ENCODE data around the gene SUFU.
A peak's percentile ranks its signal among the peaks of the same experiment; 100 is the strongest.
"Not testable (repeated sequence)": the region's sequence is repeated elsewhere in the genome, so short reads cannot be mapped to it uniquely, and the experiment has no call there.

SUFU gene

DNA sequence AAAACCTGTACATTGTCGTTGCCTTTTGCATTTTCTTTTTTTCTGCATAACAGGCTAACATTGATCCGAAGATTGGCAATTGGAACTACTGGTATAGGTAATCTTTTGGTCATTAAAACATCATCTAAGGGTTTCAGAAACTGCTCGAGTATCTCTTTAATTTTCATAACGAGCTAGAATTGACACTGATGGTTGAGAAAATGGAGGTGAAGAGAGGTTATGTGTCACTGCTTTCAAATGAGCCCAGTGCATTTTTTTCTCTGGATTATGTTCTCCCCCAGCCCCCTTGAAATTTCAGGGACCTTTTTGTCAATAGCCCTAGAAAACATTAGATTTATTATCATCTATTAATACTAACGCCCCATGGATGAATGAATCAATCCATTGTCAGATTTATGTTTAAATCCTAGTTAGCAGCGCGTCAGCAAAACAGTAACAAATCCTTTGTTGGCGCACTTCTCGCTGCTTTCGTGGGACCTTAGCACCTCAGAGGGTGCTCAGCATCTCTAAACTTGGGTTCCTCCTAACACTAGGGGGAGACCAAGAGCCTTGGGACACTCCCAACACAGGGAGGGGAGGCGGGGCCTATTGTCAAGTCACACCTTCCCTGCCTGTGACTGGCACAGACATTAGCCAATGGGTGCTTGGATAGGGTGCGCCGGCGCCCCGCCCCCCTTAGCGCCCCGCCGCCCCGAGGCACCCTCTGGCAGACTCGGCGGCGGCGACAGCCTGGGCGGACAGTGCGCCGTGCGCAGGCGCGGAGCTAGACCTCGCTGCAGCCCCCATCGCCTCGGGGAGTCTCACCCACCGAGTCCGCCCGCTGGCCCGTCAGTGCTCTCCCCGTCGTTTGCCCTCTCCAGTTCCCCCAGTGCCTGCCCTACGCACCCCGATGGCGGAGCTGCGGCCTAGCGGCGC lies at the start of gene SUFU:
SUFU (plus strand) TSS at position 709 of the 915 bp plus-strand sequence; CDS start at position 890, 181 bp downstream.
- peak; percentile 86 for DNase-seq

DNA sequence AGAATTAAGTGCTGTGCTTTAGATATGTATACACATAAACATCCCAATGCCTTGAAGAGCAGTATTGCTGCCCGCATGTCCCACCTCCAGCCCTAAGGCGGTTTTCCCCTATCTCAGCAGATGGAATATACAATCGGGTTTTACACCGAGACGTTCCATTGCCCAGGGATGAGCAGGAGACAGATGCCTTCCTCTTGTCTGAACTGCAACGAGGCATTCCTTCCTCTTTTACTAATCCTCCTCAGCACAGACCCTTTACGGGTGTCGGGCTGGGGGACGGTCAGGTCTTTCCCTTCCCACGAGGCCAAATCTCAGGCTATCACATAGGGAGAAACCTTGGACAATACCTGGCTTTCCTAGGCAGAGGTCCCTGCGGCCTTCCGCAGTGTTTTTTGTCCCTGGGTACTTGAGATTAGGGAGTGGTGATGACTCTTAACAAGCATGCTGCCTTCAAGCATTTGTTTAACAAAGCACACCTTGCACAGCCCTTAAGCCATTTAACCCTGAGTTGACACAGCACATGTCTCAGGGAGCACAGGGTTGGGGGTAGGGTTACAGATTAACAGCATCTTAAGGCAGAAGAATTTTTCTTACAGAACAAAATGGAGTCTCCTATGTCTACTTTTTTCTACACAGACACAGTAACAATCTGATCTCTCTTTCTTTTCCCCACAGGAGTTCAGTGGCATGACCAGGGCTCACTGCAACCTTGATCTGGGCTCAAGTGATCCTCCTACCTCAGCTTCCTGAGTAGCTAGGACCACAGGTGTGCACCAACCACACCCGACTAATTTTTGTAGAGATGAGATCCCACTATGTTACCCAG lies 48.9 kb upstream of the SUFU start:
- DNase-seq = not testable (repeated sequence)

DNA sequence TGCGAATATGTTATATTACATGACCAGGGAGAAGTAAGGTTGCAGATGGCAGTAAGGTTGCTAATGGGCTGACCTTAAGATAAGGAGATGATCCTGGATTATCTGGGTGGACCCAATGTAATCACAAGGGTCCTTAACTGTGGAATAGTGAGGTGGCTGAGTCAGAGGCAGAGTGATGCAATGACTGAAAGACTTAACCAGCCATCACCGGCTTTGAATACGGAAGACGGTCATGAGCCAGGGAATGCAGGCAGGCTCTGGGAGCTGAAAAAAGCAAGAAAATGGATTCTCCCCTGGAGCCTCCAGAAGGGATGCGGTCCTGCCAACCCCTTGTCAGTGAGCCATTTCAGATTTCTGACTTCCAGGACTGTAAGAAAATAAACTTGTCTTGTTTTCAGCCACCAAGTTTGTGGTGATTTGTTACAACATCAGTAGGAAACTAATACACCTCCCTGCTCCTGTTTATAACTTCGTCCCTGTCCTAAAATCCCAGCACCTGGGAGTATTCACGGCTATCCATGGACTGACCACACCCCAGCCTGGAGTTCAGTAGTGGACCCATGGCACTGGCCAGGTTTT lies 47.8 kb upstream of the SUFU start:
- DNase-seq = no peak

DNA sequence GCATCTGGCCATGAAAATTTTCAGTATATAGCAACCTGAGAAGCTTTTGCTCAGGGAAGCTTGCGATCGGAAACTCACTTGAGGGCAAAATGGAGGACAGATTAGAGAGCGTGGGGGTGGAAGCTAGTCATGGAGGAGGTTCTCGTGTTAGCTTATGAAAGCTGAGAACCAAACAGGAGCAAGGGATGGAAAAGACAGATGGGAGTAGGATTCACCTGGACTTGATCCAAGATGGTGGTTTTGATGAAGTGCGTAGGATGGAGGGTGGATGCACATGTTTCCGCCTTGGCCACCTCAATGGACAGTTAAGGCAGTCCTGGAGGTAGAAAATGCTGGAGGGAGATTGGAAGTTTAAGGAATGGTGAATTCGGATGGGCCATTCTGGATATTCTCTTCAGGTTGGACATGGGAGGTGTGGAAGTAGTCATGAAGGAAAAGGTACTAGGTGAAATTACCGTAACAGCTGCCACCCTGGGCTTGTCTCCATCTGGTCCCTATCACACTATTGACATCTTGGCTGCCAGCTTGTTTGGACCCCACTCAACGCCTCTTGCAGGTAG lies 46.1 kb upstream of the SUFU start:
- DNase-seq = no peak

DNA sequence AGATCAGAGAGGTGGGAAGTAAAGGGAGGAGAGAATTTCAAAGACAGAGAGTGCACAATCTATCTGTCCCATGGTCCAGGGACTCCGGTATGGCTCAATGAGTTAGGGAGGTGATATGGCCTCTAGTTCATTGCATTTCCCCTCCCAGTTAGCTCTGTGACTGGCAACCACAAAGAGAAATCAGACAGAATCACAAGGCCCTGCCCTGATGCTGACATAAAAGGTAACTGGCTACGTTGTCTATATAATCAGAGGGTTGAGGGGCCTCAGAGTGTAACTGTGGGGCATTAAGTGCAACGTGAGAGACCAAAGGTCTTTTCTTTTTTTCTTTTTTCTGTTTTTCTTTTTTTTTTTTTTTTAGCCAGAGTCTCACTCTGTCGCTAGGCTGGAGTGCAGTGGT lies 45.1 kb upstream of the SUFU start:
- no peak for DNase-seq

DNA sequence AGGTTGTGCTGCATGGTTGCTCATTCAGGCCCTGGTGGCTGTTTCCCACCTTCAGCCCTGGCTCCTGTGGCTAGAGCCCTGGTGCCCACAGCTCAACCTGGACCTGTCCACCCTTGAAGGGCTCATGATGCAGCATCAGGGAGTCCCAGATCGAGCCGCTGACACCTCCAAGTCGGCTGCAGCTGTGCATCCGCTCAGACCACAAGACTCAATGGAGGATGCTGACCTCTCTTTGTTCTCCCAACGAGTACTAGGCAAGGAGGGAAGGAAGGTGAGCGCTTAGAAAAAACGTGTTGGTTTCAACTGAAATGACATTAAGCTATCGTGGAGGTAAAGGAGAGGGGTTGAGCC lies 43.0 kb upstream of the SUFU start:
- no peak for DNase-seq

DNA sequence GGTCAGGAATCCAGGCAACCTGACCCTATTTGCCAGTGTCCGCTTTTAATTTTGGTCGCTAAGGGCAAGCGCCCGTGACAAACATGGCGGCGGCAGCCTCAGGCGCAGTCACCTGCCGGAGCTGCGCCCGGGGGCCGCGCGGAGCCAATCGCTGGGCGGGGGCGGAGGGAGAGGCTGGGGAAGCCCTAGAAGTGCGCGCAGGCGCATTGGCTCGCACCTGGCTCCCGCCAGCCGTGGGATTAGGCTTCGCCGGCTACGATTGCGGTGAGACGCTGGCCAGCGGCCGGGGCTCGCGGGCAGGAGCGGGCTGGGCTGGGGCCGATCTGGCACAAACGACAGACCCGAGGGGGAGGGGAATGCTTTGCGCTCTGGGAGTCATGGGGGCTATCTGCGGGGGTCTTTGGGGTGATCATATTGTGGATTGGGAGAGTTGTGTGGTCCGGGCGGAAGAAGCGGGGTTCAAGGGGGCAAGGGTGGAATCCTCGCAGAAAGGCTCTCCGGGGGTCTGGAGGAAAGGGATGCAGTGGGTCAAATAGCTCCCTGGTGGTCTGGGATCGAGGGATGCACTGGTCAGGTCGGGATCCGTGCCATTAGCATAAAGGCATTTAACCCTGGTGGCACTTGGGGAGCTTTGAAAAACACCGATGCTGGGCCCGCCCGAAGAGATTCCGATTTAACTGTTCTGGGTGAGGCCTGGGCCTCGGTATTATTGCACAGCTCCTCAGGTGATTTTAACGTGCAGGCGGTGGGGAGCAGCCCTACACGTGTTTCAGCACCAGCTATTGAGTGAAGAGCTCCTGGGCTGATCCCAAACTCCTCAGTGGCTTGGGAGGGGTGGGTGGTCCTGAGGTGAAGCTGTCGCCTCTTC lies 42.4 kb upstream of the SUFU start:
- DNase-seq = peak; percentile 86

DNA sequence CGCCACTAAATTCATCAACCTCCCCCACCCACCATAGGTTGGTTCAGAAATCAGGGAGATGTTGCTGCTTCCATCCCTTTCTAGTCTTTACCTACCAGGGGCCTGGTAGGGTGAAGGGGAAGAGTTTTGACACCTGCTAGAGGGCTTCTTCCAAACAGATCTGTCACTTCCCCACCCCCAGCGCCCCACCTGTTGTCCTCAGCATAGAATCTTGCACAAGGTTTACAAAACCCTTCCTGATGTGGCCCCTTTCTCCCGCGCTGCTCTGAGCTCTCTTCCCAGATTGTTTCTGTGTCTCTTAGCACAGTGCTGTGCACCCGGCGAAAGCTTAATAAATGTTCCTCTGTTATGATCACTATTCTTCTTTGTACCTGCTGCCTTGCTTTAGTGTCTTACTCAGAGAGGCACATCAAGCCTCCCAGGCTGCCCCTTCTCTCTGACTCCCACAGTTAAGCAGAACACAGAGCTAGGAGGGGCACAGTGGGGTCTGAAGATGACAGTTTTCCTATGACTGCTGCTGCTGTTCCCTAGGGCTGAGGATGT lies 41.2 kb upstream of the SUFU start:
- DNase-seq = no peak

DNA sequence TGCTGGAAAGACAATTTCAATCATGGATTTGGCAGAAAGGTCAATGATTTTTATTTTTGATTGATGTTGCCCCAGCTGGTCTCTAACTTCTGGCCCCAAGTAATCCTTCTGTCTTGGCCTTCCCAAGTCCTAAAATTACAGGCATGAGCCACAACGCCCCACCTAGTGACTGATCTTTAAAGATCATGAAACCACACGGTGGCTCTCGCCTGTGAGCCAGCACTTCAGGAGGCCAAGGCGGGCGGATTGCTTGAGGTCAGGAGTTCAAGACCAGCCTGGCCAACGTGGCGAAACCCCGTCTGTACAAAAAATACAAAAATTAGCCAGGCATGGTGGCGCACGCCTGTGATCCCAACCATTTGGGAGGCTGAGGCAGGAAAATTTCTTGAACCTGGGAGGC lies 39.8 kb upstream of the SUFU start:
- no peak for DNase-seq

DNA sequence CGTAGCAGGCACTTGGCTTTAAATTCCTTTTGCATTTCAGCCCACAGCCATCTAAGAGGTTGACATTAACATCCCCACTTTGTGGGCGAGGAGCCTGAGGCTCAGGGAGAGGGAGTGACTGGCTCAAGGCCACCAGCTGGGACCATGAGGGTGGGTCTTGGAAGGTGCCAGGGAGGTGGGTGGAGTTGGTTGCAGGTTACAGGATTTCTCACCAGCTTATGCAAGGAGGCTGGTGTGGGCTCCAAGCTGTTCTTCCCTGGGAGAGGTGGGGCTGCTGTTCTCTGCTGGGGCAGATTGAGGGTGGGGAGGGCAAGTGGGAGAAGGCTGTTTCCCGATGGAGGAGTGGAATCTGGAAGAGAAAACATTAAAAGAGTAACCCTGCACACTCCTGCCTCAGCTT lies 38.3 kb upstream of the SUFU start:
- no peak for DNase-seq

DNA sequence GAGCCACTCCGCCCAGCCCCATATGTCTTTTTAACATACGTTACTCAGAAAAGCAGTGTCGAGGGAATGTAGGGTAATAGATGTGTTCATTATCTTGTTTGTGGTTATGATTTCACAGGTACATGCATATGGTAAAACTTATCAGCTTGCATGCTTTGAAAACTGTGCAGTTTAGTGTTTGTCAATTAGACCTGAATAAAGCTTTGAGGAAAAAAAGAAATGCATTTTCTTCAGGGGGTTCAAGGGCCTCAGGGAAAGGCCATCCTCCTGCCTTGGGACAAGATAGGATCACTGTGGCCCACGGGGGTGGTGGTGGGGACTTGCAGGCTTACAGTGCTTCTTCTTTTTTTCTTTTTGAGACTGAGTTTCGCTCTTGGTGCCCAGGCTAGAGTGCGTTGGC lies 36.5 kb upstream of the SUFU start:
- DNase-seq = no peak

DNA sequence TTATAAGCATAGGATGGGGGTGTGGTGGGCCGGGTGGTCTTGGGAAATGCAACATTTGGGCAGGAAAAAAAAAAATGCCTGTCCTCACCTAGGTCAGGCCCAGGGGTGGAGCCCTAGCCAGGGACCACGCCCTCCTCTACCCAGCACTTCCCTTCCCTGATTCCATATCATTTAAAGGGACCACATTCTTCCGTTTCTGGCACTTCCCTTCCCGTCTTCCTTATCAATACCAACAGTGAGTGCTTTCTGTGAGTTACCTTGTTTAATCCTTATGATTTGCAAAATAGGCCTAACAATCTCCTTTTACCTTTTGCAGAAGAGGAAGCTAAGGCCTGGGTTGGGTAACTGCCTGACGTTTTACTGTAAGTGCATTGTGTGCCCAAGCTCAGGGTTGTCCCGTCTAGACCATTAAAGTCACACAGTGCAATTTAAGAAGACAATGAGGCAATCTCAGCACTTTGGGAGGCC lies 35.8 kb upstream of the SUFU start:
- DNase-seq = no peak

DNA sequence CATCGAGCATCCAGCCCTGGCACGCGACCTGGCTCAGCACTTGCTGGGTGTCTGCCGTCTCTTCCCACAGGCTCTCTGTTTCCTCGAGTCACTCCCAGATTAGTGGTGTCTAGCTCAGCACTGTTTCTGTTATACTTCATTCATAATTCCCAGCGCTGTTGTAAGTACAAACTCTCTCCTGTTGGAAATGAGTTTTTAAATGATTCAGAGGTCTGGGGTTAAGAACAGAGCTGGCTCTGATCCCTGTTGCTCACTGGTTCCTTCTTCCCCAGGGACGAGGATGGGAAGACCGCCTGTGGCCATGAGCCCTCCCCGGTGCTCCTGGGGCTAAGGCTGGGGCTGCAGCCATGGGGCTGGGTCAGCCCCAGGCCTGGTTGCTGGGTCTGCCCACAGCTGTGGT lies 35.1 kb upstream of the SUFU start:
- no peak for DNase-seq

DNA sequence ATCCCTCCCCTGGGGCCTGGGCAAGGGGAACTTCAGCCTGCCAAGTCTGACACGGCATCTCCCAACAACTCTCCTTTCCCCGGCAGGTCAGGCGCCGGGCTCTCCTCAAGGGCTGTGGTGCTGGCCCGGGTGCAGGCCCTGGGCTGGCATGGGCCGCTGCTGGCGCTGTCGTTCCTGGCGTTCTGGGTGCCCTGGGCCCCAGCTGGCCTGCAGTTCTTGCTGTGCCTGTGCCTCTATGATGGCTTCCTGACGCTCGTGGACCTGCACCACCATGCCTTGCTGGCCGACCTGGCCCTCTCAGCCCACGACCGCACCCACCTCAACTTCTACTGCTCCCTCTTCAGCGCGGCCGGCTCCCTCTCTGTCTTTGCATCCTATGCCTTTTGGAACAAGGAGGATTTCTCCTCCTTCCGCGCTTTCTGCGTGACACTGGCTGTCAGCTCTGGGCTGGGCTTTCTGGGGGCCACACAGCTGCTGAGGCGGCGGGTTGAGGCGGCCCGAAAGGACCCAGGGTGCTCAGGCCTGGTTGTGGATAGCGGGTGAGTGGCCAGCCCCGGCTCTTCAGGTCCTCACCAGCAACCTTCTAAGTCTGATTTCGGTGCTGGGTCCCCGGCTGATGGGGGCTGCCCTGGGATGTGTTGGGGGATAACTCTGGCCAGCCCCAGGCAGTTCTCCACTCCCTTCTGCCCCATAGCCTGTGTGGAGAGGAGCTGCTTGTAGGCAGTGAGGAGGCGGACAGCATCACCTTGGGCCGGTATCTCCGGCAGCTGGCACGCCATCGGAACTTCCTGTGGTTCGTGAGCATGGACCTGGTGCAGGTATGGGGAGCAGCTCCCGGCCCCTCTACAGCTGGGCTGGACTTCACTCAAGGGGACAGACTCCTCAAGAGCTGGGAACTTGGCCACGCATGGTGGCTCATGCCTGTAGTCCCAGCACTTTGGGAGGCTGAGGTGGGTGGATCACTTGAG lies 32.9 kb upstream of the SUFU start:
- no peak for DNase-seq

DNA sequence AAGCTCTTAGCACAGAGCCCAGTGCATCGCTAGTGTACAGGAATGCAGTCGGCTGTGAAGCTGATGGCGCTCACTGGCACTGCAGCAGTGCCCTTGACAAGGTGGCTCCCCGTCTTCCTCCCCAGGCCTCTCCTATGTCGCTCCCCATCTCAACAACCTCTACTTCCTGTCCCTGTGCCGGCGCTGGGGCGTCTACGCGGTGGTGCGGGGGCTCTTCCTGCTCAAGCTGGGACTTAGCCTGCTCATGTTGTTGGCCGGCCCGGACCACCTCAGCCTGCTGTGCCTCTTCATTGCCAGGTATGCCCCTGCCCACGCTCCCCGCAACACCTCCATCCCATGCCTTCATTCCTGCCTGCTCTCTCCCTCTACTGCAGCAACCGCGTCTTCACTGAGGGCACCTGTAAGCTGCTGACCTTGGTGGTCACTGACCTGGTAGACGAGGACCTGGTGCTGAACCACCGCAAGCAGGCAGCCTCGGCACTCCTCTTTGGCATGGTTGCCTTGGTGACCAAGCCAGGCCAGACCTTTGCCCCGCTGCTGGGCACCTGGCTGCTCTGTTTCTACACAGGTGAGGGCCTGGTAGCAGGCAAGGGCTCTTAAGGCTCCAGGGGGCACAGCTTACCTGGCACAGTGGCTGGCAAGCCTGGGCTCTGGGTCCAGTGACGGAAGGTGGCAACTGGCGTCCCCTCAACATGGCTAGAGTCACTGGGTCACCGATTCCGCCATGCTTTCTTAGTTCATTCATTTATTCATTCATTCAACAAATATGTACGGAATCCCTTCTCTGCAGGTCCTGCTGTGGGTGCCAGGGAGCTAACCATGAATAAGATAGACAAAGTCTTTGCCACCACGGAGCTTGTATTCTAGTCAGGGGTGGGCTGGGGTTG lies 30.1 kb upstream of the SUFU start:
- no peak for DNase-seq

DNA sequence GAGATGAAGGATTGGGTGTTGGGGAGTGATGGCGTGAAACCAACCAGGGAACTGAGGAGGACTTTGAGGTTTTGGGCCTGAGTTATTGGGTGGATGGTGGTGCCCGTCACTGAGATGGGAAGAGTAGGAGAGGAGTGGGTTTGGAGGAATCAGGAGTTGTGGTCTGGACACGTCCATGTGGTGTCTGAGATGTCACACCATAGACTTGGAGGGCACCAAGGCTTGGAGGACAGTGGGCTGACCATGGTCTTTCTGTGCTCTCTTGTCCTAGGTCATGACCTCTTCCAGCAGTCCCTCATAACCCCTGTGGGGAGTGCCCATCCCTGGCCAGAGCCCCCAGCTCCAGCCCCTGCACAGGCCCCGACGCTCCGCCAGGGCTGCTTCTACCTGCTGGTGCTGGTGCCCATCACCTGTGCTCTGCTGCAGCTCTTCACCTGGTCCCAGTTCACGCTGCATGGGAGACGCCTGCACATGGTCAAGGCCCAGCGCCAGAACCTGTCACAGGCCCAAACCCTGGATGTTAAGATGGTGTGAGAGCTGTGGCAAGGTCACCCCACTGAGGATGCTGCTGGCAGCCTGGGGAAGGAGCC lies 28.2 kb upstream of the SUFU start:
- DNase-seq = no peak

DNA sequence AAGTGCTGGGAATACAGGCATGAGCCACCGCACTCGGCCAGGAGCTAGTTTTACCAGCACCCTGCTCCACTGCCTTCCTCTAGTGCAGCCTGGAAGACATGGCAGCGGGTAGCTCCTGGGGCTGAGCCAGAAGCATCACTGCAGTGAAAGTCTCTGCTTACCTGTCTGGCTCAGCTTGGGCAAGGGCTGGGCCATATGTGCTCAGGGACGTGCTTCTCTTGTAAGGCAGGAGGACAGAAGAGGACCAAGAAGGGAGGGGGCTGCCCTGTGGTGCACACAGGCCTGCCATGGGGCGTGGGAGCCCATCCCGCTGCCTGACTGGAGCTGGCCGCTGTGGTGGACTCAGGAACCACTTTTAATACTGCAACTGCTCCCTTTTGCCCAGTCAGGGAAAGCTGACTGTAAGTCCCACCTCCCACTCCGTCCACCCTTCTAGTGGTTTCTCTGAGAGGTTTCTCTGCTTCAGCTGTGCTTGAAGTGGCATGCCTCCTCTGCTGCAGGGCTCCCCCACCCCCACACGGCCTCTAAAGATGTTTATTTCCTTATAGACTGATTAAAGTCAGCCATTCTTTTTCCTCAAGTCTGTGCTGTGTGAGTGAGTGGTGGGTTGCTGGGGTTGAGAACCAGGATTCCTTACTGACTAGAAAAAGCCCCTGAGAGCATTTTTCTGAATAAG lies 27.2 kb upstream of the SUFU start:
- no peak for DNase-seq

DNA sequence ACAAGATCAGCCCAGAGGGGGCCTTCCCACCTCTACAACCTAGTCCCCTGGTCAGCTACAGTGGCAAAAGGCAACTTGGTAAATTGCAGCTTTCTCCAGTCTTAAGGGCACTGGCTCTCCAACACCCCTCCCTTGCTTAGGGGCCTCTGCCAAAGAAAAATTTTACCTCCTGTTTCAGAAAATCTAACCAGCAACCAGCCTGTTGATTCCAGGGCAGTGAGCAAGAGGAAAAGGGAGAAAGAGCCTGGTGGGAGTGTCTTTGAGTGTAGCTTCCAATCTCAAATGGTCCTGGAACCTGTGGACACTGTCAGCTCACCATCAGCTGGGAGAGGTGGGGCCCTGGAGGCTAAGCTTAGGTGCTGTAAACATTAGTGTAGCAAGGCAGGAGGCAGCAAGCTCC lies 24.1 kb upstream of the SUFU start:
- DNase-seq = no peak

DNA sequence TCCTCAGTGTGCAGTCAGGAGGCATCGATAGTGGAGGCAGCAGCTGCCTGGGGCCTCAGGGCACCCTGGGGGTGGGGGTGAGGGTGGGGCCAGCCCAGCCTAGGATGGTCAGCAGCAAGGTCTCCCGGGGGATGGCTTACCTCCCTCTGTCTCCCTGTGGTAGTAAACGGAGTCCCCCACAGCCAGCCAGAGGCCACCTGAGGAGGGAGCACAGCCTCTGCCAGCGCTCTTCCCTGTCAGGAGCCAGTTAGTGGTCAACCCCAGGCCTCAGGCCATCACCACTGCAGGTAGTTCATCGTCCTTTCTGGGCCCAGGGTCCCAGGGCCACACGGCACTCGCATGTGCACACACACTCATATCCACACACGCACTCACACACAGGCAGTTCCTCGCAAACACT lies 23.4 kb upstream of the SUFU start:
- DNase-seq = no peak

All from NCI-H774 (cell line).